ENCODE measurements around the gene SMIM3. TPM values are rescaled to one million over a fixed set of nuclear protein-coding genes. Genes with fewer than 3 reads are reported as not detected.

Gene SMIM3
- total RNA-seq, 1 donor from 2014 or later: 13.4 TPM

- intact Hi-C loops (cut with micrococcal nuclease): loop anchor here (5.0 kb wide), 3 partner anchors 400 to 1015 kb away; partner anchors contain the start of genes G3BP1, GM2A and TCOF1
Measured at GRCh38 chr5:150757087-150757649, 21.4 kb upstream of the SMIM3 start.

GRCh38 chr5:150758203-150758530, 20.4 kb upstream of the SMIM3 start:
- peaks cover 2% of the 10 kb centered on the region for H3K27me3 Mint-ChIP-seq (ENCODE audit: insufficient read depth)
- H3K36me3 Mint-ChIP-seq (ENCODE audit: low read depth): peaks cover 30% of the 10 kb centered on the region
- intact Hi-C loops (cut with micrococcal nuclease): loop anchor here (1.0 to 5.0 kb wide), 10 partner anchors 16 to 1014 kb away; partner anchors contain the start of genes G3BP1, GM2A, RBM22 and TCOF1
- no peaks in the 10 kb centered on the region for H3K9me3 Mint-ChIP-seq
- DNase-seq (ENCODE audit: low spot score): no peak
- peaks cover 40% of the 10 kb centered on the region for H3K4me1 Mint-ChIP-seq (ENCODE audit: low read depth)
- H3K27ac Mint-ChIP-seq: no peak overlapping the region
- no peak overlapping the region for H3K4me3 Mint-ChIP-seq

More at GRCh38 chr5:150757087-150757649, 21.4 kb upstream of the SMIM3 start:
- Mint-ChIP-seq H3K9me3 (no peaks in the 10 kb centered on the region), H3K36me3 (ENCODE audit: low read depth) (peaks cover 34% of the 10 kb centered on the region), H3K4me3 (peak overlapping the region; percentile 65), H3K4me1 (ENCODE audit: low read depth) (peaks cover 40% of the 10 kb centered on the region), H3K27ac (peak overlapping the region; percentile 63), H3K27me3 (ENCODE audit: insufficient read depth) (no peaks in the 10 kb centered on the region)
- no peak for DNase-seq (ENCODE audit: low spot score)

GRCh38 chr5:150758531-150759333, 19.8 kb upstream of the SMIM3 start, which contains the start of gene DCTN4:
TSS of gene DCTN4 (minus strand) at chr5:150759017. CDS start at chr5:150758993, 24 bp downstream.
- intact Hi-C loops (cut with micrococcal nuclease): loop anchor here (1.0 to 5.0 kb wide), 11 partner anchors 16 to 1014 kb away; partner anchors contain the start of genes G3BP1, GM2A, RBM22 and TCOF1
- Mint-ChIP-seq H3K4me3 (no peak within 1 kb of the TSS), H3K4me1 (ENCODE audit: low read depth) (peaks cover 34% of the 10 kb centered on the region), H3K9me3 (no peaks in the 10 kb centered on the region), H3K27ac (no peak within 1 kb of the TSS), H3K36me3 (ENCODE audit: low read depth) (peaks cover 25% of the 10 kb centered on the region), H3K27me3 (ENCODE audit: insufficient read depth) (peaks cover 2% of the 10 kb centered on the region)
- peak; percentile 90 for DNase-seq (ENCODE audit: low spot score)

- intact Hi-C loops (cut with micrococcal nuclease): loop anchor here (1.0 to 5.0 kb wide), 6 partner anchors 31 to 1013 kb away; partner anchors contain the start of genes G3BP1, GM2A and TCOF1
Measured at GRCh38 chr5:150759334-150759583, 19.3 kb upstream of the SMIM3 start.

GRCh38 chr5:150762211-150762610, 16.3 kb upstream of the SMIM3 start:
- Mint-ChIP-seq H3K4me1 (ENCODE audit: low read depth) (peaks cover 13% of the 10 kb centered on the region), H3K27me3 (ENCODE audit: insufficient read depth) (peaks cover 2% of the 10 kb centered on the region), H3K9me3 (no peaks in the 10 kb centered on the region), H3K27ac (no peak overlapping the region), H3K4me3 (no peak overlapping the region), H3K36me3 (ENCODE audit: low read depth) (peaks cover 2% of the 10 kb centered on the region)
- intact Hi-C loops (cut with micrococcal nuclease): no loop called here
- no peak for DNase-seq (ENCODE audit: low spot score)

More at GRCh38 chr5:150759334-150759583, 19.3 kb upstream of the SMIM3 start:
- H3K4me1 Mint-ChIP-seq (ENCODE audit: low read depth): peaks cover 29% of the 10 kb centered on the region
- DNase-seq (ENCODE audit: low spot score): no peak
- H3K4me3 Mint-ChIP-seq: no peak overlapping the region
- H3K9me3 Mint-ChIP-seq: no peaks in the 10 kb centered on the region
- no peak overlapping the region for H3K27ac Mint-ChIP-seq
- H3K27me3 Mint-ChIP-seq (ENCODE audit: insufficient read depth): peaks cover 2% of the 10 kb centered on the region
- H3K36me3 Mint-ChIP-seq (ENCODE audit: low read depth): peaks cover 20% of the 10 kb centered on the region

- H3K36me3 Mint-ChIP-seq (ENCODE audit: low read depth): no peaks in the 10 kb centered on the region
- H3K4me1 Mint-ChIP-seq (ENCODE audit: low read depth): peaks cover 9% of the 10 kb centered on the region
- H3K27ac Mint-ChIP-seq: no peak overlapping the region
- no peak overlapping the region for H3K4me3 Mint-ChIP-seq
- H3K9me3 Mint-ChIP-seq: no peaks in the 10 kb centered on the region
- peaks cover 2% of the 10 kb centered on the region for H3K27me3 Mint-ChIP-seq (ENCODE audit: insufficient read depth)
- intact Hi-C loops (cut with micrococcal nuclease): no loop called here
- no peak for DNase-seq (ENCODE audit: low spot score)
Measured at GRCh38 chr5:150763023-150763769, 15.4 kb upstream of the SMIM3 start.

- peaks cover 2% of the 10 kb centered on the region for H3K27me3 Mint-ChIP-seq (ENCODE audit: insufficient read depth)
- no peak for DNase-seq (ENCODE audit: low spot score)
- peaks cover 3% of the 10 kb centered on the region for H3K4me1 Mint-ChIP-seq (ENCODE audit: low read depth)
- H3K36me3 Mint-ChIP-seq (ENCODE audit: low read depth): no peaks in the 10 kb centered on the region
- no peaks in the 10 kb centered on the region for H3K9me3 Mint-ChIP-seq
- H3K4me3 Mint-ChIP-seq: no peak overlapping the region
- intact Hi-C loops (cut with micrococcal nuclease): no loop called here
- no peak overlapping the region for H3K27ac Mint-ChIP-seq
Measured at GRCh38 chr5:150764530-150764929, 14.0 kb upstream of the SMIM3 start.

- H3K27me3 Mint-ChIP-seq (ENCODE audit: insufficient read depth): peaks cover 2% of the 10 kb centered on the region
- no peaks in the 10 kb centered on the region for H3K4me1 Mint-ChIP-seq (ENCODE audit: low read depth)
- no peak overlapping the region for H3K27ac Mint-ChIP-seq
- H3K36me3 Mint-ChIP-seq (ENCODE audit: low read depth): no peaks in the 10 kb centered on the region
- intact Hi-C loops (cut with micrococcal nuclease): no loop called here
- no peak for DNase-seq (ENCODE audit: low spot score)
- no peaks in the 10 kb centered on the region for H3K9me3 Mint-ChIP-seq
- H3K4me3 Mint-ChIP-seq: no peak overlapping the region
Measured at GRCh38 chr5:150765011-150765798, 13.4 kb upstream of the SMIM3 start.

- Mint-ChIP-seq H3K4me1 (ENCODE audit: low read depth) (peaks cover 5% of the 10 kb centered on the region), H3K27ac (no peak overlapping the region), H3K36me3 (ENCODE audit: low read depth) (no peaks in the 10 kb centered on the region), H3K27me3 (ENCODE audit: insufficient read depth) (peaks cover 2% of the 10 kb centered on the region), H3K4me3 (no peak overlapping the region), H3K9me3 (peaks cover 4% of the 10 kb centered on the region)
- intact Hi-C loops (cut with micrococcal nuclease): no loop called here
- no peak for DNase-seq (ENCODE audit: low spot score)
Measured at GRCh38 chr5:150765799-150766169, 12.8 kb upstream of the SMIM3 start.

GRCh38 chr5:150766251-150766650, 12.3 kb upstream of the SMIM3 start:
- Mint-ChIP-seq H3K27me3 (ENCODE audit: insufficient read depth) (peaks cover 2% of the 10 kb centered on the region), H3K4me1 (ENCODE audit: low read depth) (peaks cover 9% of the 10 kb centered on the region), H3K4me3 (no peak overlapping the region), H3K27ac (no peak overlapping the region), H3K36me3 (ENCODE audit: low read depth) (peaks cover under 1% of the 10 kb centered on the region), H3K9me3 (peaks cover 6% of the 10 kb centered on the region)
- intact Hi-C loops (cut with micrococcal nuclease): no loop called here
- DNase-seq (ENCODE audit: low spot score): no peak

GRCh38 chr5:150771034-150771795, 7.3 kb upstream of the SMIM3 start:
- H3K9me3 Mint-ChIP-seq: peaks cover 15% of the 10 kb centered on the region
- no peak overlapping the region for H3K27ac Mint-ChIP-seq
- intact Hi-C loops (cut with micrococcal nuclease): no loop called here
- H3K4me3 Mint-ChIP-seq: no peak overlapping the region
- H3K36me3 Mint-ChIP-seq (ENCODE audit: low read depth): peaks cover 7% of the 10 kb centered on the region
- DNase-seq (ENCODE audit: low spot score): no peak
- H3K4me1 Mint-ChIP-seq (ENCODE audit: low read depth): peaks cover 25% of the 10 kb centered on the region
- H3K27me3 Mint-ChIP-seq (ENCODE audit: insufficient read depth): peaks cover 2% of the 10 kb centered on the region

GRCh38 chr5:150774145-150774544, 4.4 kb upstream of the SMIM3 start:
- H3K36me3 Mint-ChIP-seq (ENCODE audit: low read depth): peaks cover 7% of the 10 kb centered on the region
- H3K27me3 Mint-ChIP-seq (ENCODE audit: insufficient read depth): peaks cover 2% of the 10 kb centered on the region
- peaks cover 36% of the 10 kb centered on the region for H3K4me1 Mint-ChIP-seq (ENCODE audit: low read depth)
- no peak overlapping the region for H3K27ac Mint-ChIP-seq
- H3K9me3 Mint-ChIP-seq: peaks cover 15% of the 10 kb centered on the region
- no peak overlapping the region for H3K4me3 Mint-ChIP-seq
- intact Hi-C loops (cut with micrococcal nuclease): no loop called here
- no peak for DNase-seq (ENCODE audit: low spot score)
